T-helper 1 cell treated with Interleukin-12 subunit alpha and Interleukin-12 subunit beta and Interleukin-4 antibody, amounts not matched to agents 30 ng/mL and 1 ng/mL, for 36 hours (primary cell): ENCODE data around the gene WIPF2. TPM values are rescaled to one million over a fixed set of nuclear protein-coding genes. Genes with fewer than 3 reads are reported as not detected.

Source experiments
- intact Hi-C: fragments of 100-400 bp; cut with micrococcal nuclease; formaldehyde crosslinking; loops from one replicate; pipeline ENCODE4 v1.15.1; 2024
- total RNA-seq: library from RNA; stranded (reverse); gene quantifications from 2 replicates; pipeline ENCODE4 v1.2.3, GENCODE V29; 2022

The WIPF2 gene
- total RNA-seq, 1 donor from 2014 or later = 29.1 TPM

- intact Hi-C loops = no loop called here
These were observed 93.1 kb downstream of the WIPF2 start for GRCh38 chr17:40312131-40312731.

- intact Hi-C loops = no loop called here
These were observed 94.0 kb downstream of the WIPF2 start for GRCh38 chr17:40312893-40313667.

GRCh38 chr17:40313668-40314583 lies 94.8 kb downstream of the WIPF2 start:
- intact Hi-C loops = no loop called here

GRCh38 chr17:40314584-40314956 lies 95.5 kb downstream of the WIPF2 start:
- intact Hi-C loops = no loop called here

GRCh38 chr17:40315206-40315605 lies 96.1 kb downstream of the WIPF2 start:
- intact Hi-C loops = loop anchor here (5.0 kb wide), 3 partner anchors 102 to 218 kb away; partner anchors contain the start of genes MSL1 and TOP2A

- intact Hi-C loops = loop anchor here (5.0 kb wide), 3 partner anchors 101 to 219 kb away; partner anchors contain the start of genes MSL1 and TOP2A
These were observed 96.8 kb downstream of the WIPF2 start for GRCh38 chr17:40315678-40316570.

- intact Hi-C loops = loop anchor here (5.0 kb wide), 3 partner anchors 101 to 219 kb away; partner anchors contain the start of genes MSL1 and TOP2A
These were observed 97.7 kb downstream of the WIPF2 start for GRCh38 chr17:40316571-40317344.

- intact Hi-C loops = loop anchor here (5.0 kb wide), 3 partner anchors 100 to 220 kb away; partner anchors contain the start of genes MSL1 and TOP2A
These were observed 98.3 kb downstream of the WIPF2 start for GRCh38 chr17:40317345-40317873.

GRCh38 chr17:40317880-40318829 lies 99.1 kb downstream of the WIPF2 start:
- intact Hi-C loops = loop anchor here (1.0 to 5.0 kb wide), 14 partner anchors 8 to 365 kb away; partner anchors contain the start of genes CASC3, CDC6, MSL1 and TOP2A

GRCh38 chr17:40318830-40319391 lies 99.8 kb downstream of the WIPF2 start:
- intact Hi-C loops = loop anchor here (1.0 to 5.0 kb wide), 14 partner anchors 7 to 366 kb away; partner anchors contain the start of genes CASC3, CDC6, MSL1 and TOP2A

- intact Hi-C loops = loop anchor here (5.0 to 10.0 kb wide), 5 partner anchors 97 to 1615 kb away; partner anchors contain the start of genes MLLT6, MSL1 and TOP2A
These were observed 100.8 kb downstream of the WIPF2 start for GRCh38 chr17:40319651-40320540.

GRCh38 chr17:40320756-40321523 lies 101.8 kb downstream of the WIPF2 start:
- intact Hi-C loops = loop anchor here (5.0 to 10.0 kb wide), 2 partner anchors 286 to 1616 kb away; partner anchors contain the start of gene MLLT6

GRCh38 chr17:40321524-40321929 lies 102.4 kb downstream of the WIPF2 start:
- intact Hi-C loops = loop anchor here (5.0 to 10.0 kb wide), 2 partner anchors 286 to 1617 kb away; partner anchors contain the start of gene MLLT6

- intact Hi-C loops = loop anchor here (1.0 to 10.0 kb wide), 5 partner anchors 19 to 1617 kb away; partner anchors contain the start of genes EIF1 and MLLT6
These were observed 102.9 kb downstream of the WIPF2 start for GRCh38 chr17:40321961-40322357.
